Epithelial cell of proximal tubule (primary cell): ENCODE measurements around the gene ZNF831. TPM values are rescaled to one million over a fixed set of nuclear protein-coding genes. Genes with fewer than 3 reads are reported as not detected.

ENCODE experiments used
- DNase-seq: peaks from one replicate; pipeline ENCODE4 v3.0.0-alpha.2; 2011; ENCODE audit warnings: low read depth
- H3K4me3 ChIP-seq: 2 replicates; pipeline ENCODE4 v1.5.1; 2011; ENCODE audit warnings: low read depth, mild to moderate bottlenecking, low read length
- total RNA-seq: library from RNA; depleted of rRNA; stranded (reverse); fragments of >200 nt; gene quantifications from 2 replicates; pipeline ENCODE4 v1.2.3, GENCODE V29; 2015
- TF ChIP-seq, protein P1 (sequence below): conservative IDR thresholded peaks from 2 replicates; pipeline ENCODE4 v1.5.1; 2012; ENCODE audit warnings: low read depth, mild to moderate bottlenecking, low read length

ZNF831 gene
- total RNA-seq, 1 donor from 2014 or later: not detected

DNA sequence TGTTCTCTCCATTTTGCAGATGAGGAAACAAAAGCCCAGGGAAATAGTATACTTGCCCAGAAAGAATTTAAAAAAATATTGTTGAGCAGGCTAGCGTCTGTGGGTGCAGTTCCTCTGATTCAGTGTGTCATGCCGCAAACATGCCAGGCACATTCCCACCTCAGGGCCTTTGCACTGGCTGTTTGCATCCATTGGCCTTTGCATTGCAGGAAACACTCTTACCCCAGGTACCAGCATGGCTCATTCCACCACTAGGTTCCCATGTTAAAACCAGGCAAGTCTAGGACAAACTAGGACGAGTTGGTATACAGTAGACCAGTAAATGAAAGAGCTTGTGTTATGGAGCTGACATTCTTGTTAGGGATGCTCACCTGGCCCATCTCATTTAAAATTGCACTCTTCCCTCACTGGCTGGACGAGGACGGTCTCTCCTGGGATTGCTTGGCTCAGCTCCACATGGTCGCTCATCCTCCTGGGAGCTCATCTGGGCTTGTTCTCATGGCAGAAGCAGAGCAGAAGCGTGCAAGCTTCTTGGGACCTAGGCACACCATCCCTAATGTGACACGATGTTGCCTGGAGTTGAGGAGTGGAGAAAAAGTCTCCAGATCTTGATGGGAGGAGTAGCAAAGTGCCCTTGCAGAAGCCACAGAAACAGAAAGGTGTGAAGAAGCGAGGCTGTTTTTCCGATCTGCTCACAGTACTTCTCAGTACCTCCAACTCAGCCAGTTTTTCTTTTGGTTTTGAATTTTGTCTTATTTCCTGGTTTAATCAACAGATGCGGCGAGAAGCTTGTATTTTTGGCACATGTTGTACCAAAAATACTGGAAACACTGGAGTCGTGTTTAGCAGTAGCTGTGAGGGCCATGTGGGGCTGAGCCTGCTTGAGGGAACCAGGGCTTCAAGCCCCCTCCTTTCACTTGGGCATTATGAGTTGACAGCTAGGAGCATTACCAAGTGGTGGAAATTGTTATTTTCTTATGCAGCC is 13.9 kb downstream of the ZNF831 start:
- TF ChIP-seq, protein P1, sequence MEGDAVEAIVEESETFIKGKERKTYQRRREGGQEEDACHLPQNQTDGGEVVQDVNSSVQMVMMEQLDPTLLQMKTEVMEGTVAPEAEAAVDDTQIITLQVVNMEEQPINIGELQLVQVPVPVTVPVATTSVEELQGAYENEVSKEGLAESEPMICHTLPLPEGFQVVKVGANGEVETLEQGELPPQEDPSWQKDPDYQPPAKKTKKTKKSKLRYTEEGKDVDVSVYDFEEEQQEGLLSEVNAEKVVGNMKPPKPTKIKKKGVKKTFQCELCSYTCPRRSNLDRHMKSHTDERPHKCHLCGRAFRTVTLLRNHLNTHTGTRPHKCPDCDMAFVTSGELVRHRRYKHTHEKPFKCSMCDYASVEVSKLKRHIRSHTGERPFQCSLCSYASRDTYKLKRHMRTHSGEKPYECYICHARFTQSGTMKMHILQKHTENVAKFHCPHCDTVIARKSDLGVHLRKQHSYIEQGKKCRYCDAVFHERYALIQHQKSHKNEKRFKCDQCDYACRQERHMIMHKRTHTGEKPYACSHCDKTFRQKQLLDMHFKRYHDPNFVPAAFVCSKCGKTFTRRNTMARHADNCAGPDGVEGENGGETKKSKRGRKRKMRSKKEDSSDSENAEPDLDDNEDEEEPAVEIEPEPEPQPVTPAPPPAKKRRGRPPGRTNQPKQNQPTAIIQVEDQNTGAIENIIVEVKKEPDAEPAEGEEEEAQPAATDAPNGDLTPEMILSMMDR: no peak
- no peak for DNase-seq

DNA sequence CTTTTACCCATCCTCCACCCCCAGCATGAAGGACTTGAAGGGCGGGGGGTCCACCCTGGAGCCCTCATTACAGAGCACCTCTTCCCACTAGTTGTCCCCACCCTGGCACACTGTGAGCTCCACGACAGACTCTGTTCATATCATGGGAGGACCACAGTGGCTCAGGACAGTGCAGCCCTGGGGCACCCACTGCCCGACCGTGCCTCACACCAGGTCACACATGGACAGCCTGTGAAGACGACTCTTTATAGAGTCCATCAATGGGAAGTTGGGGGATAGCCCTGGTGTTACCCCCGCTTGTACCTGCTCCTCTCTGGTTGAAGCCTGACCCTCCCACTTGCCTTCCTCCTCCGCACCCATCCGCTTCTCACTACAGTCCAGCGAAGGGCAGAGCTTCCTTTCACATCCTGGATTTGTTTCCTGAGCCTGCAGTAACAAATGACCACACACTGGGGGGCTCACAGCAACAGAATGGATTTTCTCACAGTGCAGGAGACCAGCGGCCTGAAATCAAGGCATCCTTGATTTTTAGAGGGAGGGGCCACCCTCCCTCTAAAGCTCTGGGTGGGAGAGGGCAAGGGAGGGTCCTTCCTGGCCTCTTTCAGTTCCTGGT is 15.5 kb downstream of the ZNF831 start:
- H3K4me3 ChIP-seq: no peak overlapping the region
- TF ChIP-seq, protein P1: no peak
- DNase-seq: no peak

More for the DNA sequence above, 13.9 kb downstream of the ZNF831 start:
- H3K4me3 ChIP-seq: no peak overlapping the region

DNA sequence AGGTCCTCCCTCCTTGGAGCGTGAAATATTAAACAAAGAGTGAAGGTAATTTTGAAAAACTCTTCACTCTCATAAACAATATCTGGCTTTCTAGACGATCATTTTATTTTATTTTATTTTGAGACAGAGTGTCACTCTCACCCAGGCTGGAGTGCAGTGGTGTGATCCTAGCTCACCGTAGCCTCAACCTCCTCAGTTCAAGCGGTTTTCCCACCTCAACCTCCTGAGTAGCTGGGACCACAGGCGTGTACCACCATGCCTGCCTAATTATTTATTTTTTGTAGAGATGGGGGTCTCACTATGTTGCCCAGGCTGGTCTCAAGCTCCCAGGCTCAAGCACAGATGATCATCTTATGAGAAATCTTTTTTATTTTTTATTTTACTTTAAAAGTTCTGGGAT is 16.4 kb downstream of the ZNF831 start:
- DNase-seq: no peak
- TF ChIP-seq, protein P1: no peak
- H3K4me3 ChIP-seq: no peak overlapping the region

DNA sequence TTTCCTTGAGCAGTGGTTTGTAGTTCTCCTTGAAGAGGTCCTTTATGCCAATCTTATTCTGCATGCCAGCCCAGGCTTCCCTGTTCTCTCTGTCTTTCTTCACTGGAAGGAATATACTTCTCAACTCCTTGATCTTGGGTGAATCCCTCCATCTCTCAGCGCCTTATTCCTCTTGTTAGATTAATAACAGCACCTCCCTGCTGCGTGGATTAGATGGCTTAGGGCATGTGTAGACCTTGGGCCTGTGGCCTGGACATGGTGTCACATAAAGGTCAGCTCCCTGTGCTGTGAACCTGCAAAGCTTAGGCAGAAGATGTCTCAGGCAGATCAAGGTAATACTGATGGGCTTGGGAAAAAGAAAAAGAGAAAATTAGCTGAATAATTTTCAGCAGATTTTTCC is 18.3 kb downstream of the ZNF831 start:
- no peak overlapping the region for H3K4me3 ChIP-seq
- TF ChIP-seq, protein P1: no peak
- DNase-seq: no peak

DNA sequence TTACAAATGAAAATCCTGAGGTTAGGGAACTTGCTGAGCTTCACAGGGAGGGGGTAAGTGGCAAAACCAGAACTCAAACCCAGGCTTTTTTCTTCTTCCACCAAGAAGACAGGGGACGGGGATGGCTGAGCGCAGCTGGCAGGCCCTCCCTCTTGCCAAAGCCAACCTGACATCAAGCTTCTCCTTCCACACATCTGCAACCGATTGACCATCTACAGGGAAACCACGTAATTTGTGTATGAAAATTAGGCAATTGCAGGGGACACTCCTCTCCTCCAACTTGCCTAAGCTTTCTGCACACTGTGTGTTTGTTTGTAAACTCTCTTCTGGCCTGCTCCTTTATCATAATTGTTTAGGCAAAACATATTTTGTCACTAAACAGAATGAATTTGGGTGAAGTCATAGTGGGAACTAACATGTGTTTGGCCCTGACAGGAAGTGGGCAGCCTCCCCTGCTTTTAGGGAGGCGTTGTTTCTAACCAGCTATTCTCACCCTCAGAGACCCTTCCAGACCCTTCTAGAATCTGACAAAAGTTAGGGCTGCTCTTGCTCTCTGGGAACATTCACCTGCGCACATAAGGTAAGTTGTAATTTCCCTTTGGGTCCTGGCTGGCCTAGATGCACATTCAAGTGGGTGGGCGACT is 18.9 kb downstream of the ZNF831 start:
- no peak for DNase-seq
- H3K4me3 ChIP-seq: no peak overlapping the region
- TF ChIP-seq, protein P1: no peak

DNA sequence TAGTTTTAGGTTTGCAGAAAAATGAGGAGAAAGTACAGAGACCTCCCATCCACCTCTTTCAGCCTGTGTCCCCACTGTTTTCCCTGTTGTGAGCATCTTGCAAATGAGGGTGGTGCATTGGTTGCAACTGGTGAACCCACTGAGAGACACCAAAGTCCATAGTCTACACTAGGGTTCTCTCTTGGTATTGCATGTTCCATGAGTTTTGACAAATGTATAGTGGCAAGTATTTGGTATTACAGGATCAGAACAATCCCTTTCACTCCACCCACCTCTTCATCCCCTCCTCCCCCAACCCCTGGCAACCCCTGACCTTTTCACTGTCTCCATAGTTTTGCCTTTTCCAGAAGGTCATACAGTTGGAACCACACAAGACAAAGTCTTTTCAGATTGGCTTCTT is 20.1 kb downstream of the ZNF831 start:
- DNase-seq: no peak
- no peak overlapping the region for H3K4me3 ChIP-seq
- TF ChIP-seq, protein P1: no peak
